Trophoblast cell (in vitro differentiated cells and primary cell): ENCODE data around the gene ERG.

ENCODE experiments used
- DNase-seq, 2 donors: peaks; one replicate each; pipeline ENCODE4 v3.0.0-alpha.2; 2016
- H2AFZ ChIP-seq: 2 replicates; pipeline ENCODE4 v1.6.1; 2013; ENCODE audit warnings: low read length, moderate library complexity, mild to moderate bottlenecking; ENCODE audit not compliant: insufficient read depth, poor library complexity
- H2AK5ac ChIP-seq: 2 replicates; pipeline ENCODE4 v1.6.1; 2013; ENCODE audit warnings: mild to moderate bottlenecking, low read length
- H2BK120ac ChIP-seq: 2 replicates; pipeline ENCODE4 v1.6.1; 2013; ENCODE audit warnings: low read length, mild to moderate bottlenecking, moderate library complexity; ENCODE audit not compliant: insufficient read depth, poor library complexity
- H2BK12ac ChIP-seq: 2 replicates; pipeline ENCODE4 v1.6.1; 2013; ENCODE audit warnings: mild to moderate bottlenecking, low read length, moderate library complexity
- H2BK5ac ChIP-seq: 2 replicates; pipeline ENCODE4 v1.6.1; 2013; ENCODE audit warnings: low read length, low read depth, moderate library complexity, mild to moderate bottlenecking; ENCODE audit not compliant: poor library complexity
- H3K14ac ChIP-seq: 2 replicates; pipeline ENCODE4 v1.6.1; 2013; ENCODE audit warnings: mild to moderate bottlenecking, low read length
- H3K18ac ChIP-seq: 2 replicates; pipeline ENCODE4 v1.6.1; 2013; ENCODE audit warnings: mild to moderate bottlenecking, low read length
- H3K23ac ChIP-seq: 2 replicates; pipeline ENCODE4 v1.6.1; 2013; ENCODE audit warnings: low read length
- H3K27ac ChIP-seq: 2 replicates; pipeline ENCODE4 v1.5.1; 2013; ENCODE audit warnings: low read depth, mild to moderate bottlenecking, inconsistent platforms, low read length, moderate library complexity
- H3K27me3 ChIP-seq: 2 replicates; pipeline ENCODE4 v1.6.1; 2013; ENCODE audit warnings: inconsistent platforms, mild to moderate bottlenecking, low read length, moderate library complexity; ENCODE audit not compliant: insufficient read depth
- H3K36me3 ChIP-seq, 2 experiments: 1 replicate in 1 of 2; 2 replicates in 1 of 2; pipeline ENCODE4 v1.6.1; 2013; ENCODE audit warnings: low read length in 2 of 2, mild to moderate bottlenecking in 2 of 2, moderate library complexity in 1 of 2; ENCODE audit not compliant: insufficient read depth in 2 of 2, control insufficient read depth in 1 of 2
- H3K4ac ChIP-seq: 2 replicates; pipeline ENCODE4 v1.6.1; 2013; ENCODE audit warnings: low read depth, mild to moderate bottlenecking, low read length, moderate library complexity
- H3K4me1 ChIP-seq, 2 experiments: 1 replicate in 1 of 2; 2 replicates in 1 of 2; pipeline ENCODE4 v1.6.1; 2013; ENCODE audit warnings: low read length in 2 of 2, mild to moderate bottlenecking in 2 of 2, moderate library complexity in 1 of 2; ENCODE audit not compliant: insufficient read depth in 2 of 2, control insufficient read depth in 1 of 2
- H3K4me2 ChIP-seq: 2 replicates; pipeline ENCODE4 v1.6.1; 2013; ENCODE audit warnings: inconsistent platforms, mild to moderate bottlenecking, low read length, moderate library complexity
- H3K4me3 ChIP-seq: 2 replicates; pipeline ENCODE4 v1.5.1; 2013; ENCODE audit warnings: mild to moderate bottlenecking, low read depth, low read length, inconsistent platforms
- H3K79me1 ChIP-seq: one replicate; pipeline ENCODE4 v1.6.1; 2013; ENCODE audit warnings: low read length
- H3K79me2 ChIP-seq: 2 replicates; pipeline ENCODE4 v1.6.1; 2013; ENCODE audit warnings: low read length, mild to moderate bottlenecking; ENCODE audit not compliant: control insufficient read depth, insufficient read depth, poor library complexity
- H3K9ac ChIP-seq: 2 replicates; pipeline ENCODE4 v1.6.1; 2013; ENCODE audit warnings: mild to moderate bottlenecking, low read length
- H3K9me3 ChIP-seq: 2 replicates; pipeline ENCODE4 v1.6.1; 2013; ENCODE audit warnings: low read depth, mild to moderate bottlenecking, control low read depth, inconsistent platforms, low read length; ENCODE audit not compliant: insufficient read depth
- H4K12ac ChIP-seq: 2 replicates; pipeline ENCODE4 v1.6.1; 2013; ENCODE audit warnings: low read depth, mild to moderate bottlenecking, low read length, moderate library complexity
- H4K8ac ChIP-seq: 2 replicates; pipeline ENCODE4 v1.6.1; 2013; ENCODE audit warnings: low read depth, mild to moderate bottlenecking, low read length, moderate library complexity
- H4K91ac ChIP-seq: one replicate; pipeline ENCODE4 v1.6.1; 2013; ENCODE audit warnings: low read depth, mild to moderate bottlenecking, low read length, moderate library complexity
- WGBS: extraction: QIAGEN DNeasy Blood & Tissue Kit; methylation state at CpG from one replicate; pipeline ENCODE4 v1.1.7; 2013; ENCODE audit warnings: missing lambda C conversion rate; ENCODE audit not compliant: insufficient read length, insufficient coverage; ENCODE audit errors: extremely low coverage; 5-methylcytosine and 5-hydroxymethylcytosine counted together

The ERG gene

DNA sequence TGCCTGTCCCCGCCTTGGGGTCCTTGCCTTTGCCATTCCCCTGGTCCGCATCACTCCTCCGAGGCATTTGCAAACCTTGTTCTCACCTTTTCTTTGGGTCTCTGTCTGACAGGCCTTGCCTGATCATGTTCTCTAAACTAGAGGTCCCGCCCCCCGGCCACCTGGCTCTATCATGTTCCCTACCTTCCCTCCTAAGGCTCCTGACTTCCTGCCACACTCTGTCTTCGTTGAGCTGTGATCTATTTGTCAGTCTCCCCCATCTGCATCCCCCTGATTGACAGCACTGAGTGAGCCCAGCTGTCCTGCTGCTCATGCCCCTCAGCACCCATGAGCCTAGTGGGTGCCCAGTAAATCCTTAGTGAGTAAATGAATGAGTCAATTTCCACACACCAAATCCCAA, 22.8 kb downstream of the ERG start:
- no peaks in the 10 kb centered on the region for H3K9me3 ChIP-seq
- H4K12ac ChIP-seq: no peak overlapping the region
- no peak overlapping the region for H3K27ac ChIP-seq
- H2BK12ac ChIP-seq: no peak overlapping the region
- no peak overlapping the region for H3K4me3 ChIP-seq
- H3K14ac ChIP-seq: no peak overlapping the region
- H3K4me1 ChIP-seq: peaks cover 2 to 4% of the 10 kb centered on the region in 2 experiments
- H3K9ac ChIP-seq: no peak overlapping the region
- no peaks in the 10 kb centered on the region for H3K36me3 ChIP-seq
- H3K18ac ChIP-seq: no peak overlapping the region
- no peak overlapping the region for H2AK5ac ChIP-seq
- no peak overlapping the region for H2AFZ ChIP-seq
- no peak overlapping the region for H4K8ac ChIP-seq
- no peaks in the 10 kb centered on the region for H3K27me3 ChIP-seq
- WGBS: no CpG with 5 or more reads among the region's 6 CpGs
- no peak overlapping the region for H3K23ac ChIP-seq
- H3K79me2 ChIP-seq: no peaks in the 10 kb centered on the region
- no peak overlapping the region for H2BK5ac ChIP-seq
- H4K91ac ChIP-seq: no peak overlapping the region
- H3K4ac ChIP-seq: no peak overlapping the region
- H2BK120ac ChIP-seq: no peak overlapping the region
- H3K79me1 ChIP-seq: no peaks in the 10 kb centered on the region
- no peak overlapping the region for H3K4me2 ChIP-seq
- no peak for DNase-seq

- Histone ChIP-seq H3K9ac (no peak overlapping the region), H3K4me3 (no peak overlapping the region), H3K23ac (no peak overlapping the region), H3K4me1 (peaks cover 2 to 4% of the 10 kb centered on the region in 2 experiments), H3K27me3 (no peaks in the 10 kb centered on the region), H3K9me3 (no peaks in the 10 kb centered on the region), H2BK5ac (no peak overlapping the region), H3K4ac (no peak overlapping the region), H2BK120ac (no peak overlapping the region), H3K27ac (no peak overlapping the region), H3K18ac (no peak overlapping the region), H3K79me2 (no peaks in the 10 kb centered on the region), H2AK5ac (no peak overlapping the region), H4K91ac (no peak overlapping the region), H2BK12ac (no peak overlapping the region), H2AFZ (no peak overlapping the region), H3K14ac (no peak overlapping the region), H3K36me3 (no peaks in the 10 kb centered on the region), H3K79me1 (no peaks in the 10 kb centered on the region), H3K4me2 (no peak overlapping the region), H4K8ac (no peak overlapping the region), H4K12ac (no peak overlapping the region)
- WGBS: no CpG with 5 or more reads among the region's 8 CpGs
- DNase-seq: no peak
Measured at GRCh38 chr21:38474796-38475195, 23.5 kb downstream of the ERG start.

GRCh38 chr21:38474124-38474523, 24.2 kb downstream of the ERG start:
- no peak overlapping the region for H2BK120ac ChIP-seq
- H3K36me3 ChIP-seq: no peaks in the 10 kb centered on the region
- no peak overlapping the region for H4K91ac ChIP-seq
- no peak overlapping the region for H4K8ac ChIP-seq
- no peak overlapping the region for H2AFZ ChIP-seq
- no peak for DNase-seq
- no peak overlapping the region for H2AK5ac ChIP-seq
- H3K79me1 ChIP-seq: no peaks in the 10 kb centered on the region
- H3K4me1 ChIP-seq: peaks cover 2 to 4% of the 10 kb centered on the region in 2 experiments
- no peak overlapping the region for H2BK5ac ChIP-seq
- H3K4me3 ChIP-seq: no peak overlapping the region
- H3K14ac ChIP-seq: no peak overlapping the region
- no peaks in the 10 kb centered on the region for H3K79me2 ChIP-seq
- H3K18ac ChIP-seq: no peak overlapping the region
- H3K4me2 ChIP-seq: no peak overlapping the region
- no peak overlapping the region for H3K9ac ChIP-seq
- H3K23ac ChIP-seq: no peak overlapping the region
- H3K27me3 ChIP-seq: no peaks in the 10 kb centered on the region
- H3K9me3 ChIP-seq: no peaks in the 10 kb centered on the region
- no peak overlapping the region for H4K12ac ChIP-seq
- H2BK12ac ChIP-seq: no peak overlapping the region
- WGBS: no CpG with 5 or more reads among the region's 7 CpGs
- H3K27ac ChIP-seq: no peak overlapping the region
- no peak overlapping the region for H3K4ac ChIP-seq

DNA sequence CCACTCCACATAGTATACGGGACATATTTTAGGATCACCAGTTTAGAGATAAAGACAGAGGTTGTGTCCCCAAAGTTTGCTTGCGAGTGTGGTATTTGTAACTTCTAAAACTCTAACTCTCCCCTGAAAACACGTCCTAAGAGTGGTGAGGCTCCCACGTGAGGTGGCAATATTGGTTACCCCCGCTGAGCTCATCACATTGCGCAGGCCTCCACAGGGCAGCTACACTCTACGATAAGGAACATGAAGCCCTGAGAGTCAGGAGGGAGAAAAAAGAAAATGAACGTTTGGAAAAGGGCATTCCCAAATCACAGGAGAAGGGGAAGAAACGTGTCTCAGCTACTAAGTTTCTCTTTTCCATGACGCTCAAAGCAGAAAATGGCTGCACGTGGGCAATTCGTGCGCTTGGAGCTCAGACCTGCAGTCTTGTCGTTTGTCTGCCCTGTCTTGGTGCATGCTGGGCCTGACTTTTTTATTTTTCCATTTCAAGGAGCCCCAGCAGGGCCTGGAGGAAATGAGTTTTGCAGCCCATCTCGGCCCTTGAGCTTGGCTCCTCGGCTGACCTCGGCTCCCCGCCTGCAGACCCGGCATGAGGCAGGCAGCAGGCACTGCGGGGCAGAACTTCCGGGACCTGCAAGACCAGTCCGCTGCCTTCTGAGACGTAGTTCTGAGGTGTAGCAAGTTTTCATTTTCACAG, 25.7 kb downstream of the ERG start:
- Histone ChIP-seq H4K12ac (no peak overlapping the region), H3K79me2 (no peaks in the 10 kb centered on the region), H3K14ac (no peak overlapping the region), H3K23ac (no peak overlapping the region), H2BK120ac (no peak overlapping the region), H3K4me3 (no peak overlapping the region), H4K91ac (no peak overlapping the region), H3K9ac (no peak overlapping the region), H4K8ac (no peak overlapping the region), H3K4ac (no peak overlapping the region), H3K4me2 (no peak overlapping the region), H3K27me3 (no peaks in the 10 kb centered on the region), H3K18ac (no peak overlapping the region), H3K4me1 (peaks cover 2 to 4% of the 10 kb centered on the region in 2 experiments), H3K27ac (no peak overlapping the region), H2BK5ac (no peak overlapping the region), H2AFZ (no peak overlapping the region), H2AK5ac (no peak overlapping the region), H3K36me3 (no peaks in the 10 kb centered on the region), H2BK12ac (no peak overlapping the region), H3K9me3 (no peaks in the 10 kb centered on the region), H3K79me1 (no peaks in the 10 kb centered on the region)
- DNase-seq: no peak
- WGBS: no CpG with 5 or more reads among the region's 23 CpGs
